ENCODE measurements around the gene SEMA4B.

DNA sequence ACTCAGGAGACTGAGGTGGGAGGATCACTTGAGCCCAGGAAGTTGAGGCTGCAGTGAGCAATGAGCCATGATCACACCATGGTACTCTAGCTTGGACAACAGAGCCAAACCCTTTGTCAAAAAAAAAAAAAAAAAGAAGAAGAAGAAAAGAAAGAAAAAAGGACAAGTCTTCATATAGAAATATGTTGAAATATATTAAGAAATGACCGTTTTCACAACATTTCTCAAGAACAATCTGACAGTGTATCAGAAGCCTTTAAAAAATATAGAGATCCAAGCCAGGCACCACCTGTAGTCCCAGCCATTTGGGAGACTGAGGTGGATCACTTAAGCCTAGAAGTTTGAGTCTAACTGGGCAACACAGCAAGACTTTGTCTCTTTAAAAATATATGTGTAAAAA is 29.5 kb upstream of the SEMA4B start:
- TF ChIP-seq, protein P1, sequence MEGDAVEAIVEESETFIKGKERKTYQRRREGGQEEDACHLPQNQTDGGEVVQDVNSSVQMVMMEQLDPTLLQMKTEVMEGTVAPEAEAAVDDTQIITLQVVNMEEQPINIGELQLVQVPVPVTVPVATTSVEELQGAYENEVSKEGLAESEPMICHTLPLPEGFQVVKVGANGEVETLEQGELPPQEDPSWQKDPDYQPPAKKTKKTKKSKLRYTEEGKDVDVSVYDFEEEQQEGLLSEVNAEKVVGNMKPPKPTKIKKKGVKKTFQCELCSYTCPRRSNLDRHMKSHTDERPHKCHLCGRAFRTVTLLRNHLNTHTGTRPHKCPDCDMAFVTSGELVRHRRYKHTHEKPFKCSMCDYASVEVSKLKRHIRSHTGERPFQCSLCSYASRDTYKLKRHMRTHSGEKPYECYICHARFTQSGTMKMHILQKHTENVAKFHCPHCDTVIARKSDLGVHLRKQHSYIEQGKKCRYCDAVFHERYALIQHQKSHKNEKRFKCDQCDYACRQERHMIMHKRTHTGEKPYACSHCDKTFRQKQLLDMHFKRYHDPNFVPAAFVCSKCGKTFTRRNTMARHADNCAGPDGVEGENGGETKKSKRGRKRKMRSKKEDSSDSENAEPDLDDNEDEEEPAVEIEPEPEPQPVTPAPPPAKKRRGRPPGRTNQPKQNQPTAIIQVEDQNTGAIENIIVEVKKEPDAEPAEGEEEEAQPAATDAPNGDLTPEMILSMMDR (conservative IDR thresholded peaks at IDR 0.05; ENCODE audit: low read length), result no peak
- TF ChIP-seq EZH2phosphoT487 (IDR thresholded peaks at IDR 0.05; ENCODE audit: borderline replicate concordance), result no peak

All from Loucy (cell line).